CD4-positive, alpha-beta T cell treated with Interleukin-6 at 100 ng/mL for 8 hours (primary cell): Measurements from ENCODE around the gene GABRG3.

Source experiments
- DNase-seq: peaks from one replicate; pipeline ENCODE4 v3.0.0-alpha.2; 2020; ENCODE audit warnings: mixed read lengths, low spot score

GABRG3 gene

GRCh38 chr15:27466758-27467157 lies 495.8 kb downstream of the GABRG3 start:
- DNase-seq = no peak

GRCh38 chr15:27468151-27468591 lies 497.2 kb downstream of the GABRG3 start:
- DNase-seq = no peak

DNA sequence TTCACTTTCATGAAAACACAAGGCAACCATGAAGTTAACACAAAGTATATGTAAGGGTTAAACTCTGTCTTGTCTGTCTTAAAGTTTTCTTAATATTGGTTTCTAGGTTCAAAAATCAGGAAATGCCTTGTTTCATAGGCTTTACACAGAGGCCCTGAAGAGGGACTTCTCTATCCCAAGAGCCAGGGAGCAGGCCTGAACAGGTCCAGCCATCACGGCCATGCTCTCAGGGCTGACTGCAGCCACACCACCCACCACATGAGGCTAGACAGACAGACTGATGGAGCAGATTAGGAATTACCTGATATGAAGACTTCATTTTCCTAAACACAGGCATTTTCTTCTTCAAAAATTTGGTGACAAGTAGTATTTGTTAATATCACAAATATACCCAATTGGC lies 502.9 kb downstream of the GABRG3 start:
- DNase-seq = no peak

DNA sequence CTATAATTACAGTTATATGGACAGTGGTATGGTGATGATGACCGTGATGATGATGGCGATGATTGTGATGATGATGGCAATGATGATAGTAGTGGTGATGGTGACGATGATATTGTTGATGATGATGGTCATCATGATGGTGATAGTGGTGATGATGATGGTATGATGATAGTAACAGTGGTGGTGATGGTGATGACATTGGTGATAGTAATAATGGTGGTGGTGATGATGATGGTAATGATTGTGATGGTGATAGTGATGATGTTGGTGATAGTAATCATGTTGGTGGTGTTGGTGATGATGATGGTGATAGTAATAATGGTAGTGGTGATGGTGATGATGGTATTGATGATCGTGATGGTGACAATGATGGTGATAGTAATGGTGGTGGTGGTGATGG lies 504.4 kb downstream of the GABRG3 start:
- DNase-seq = no peak

GRCh38 chr15:27479296-27480140 lies 508.5 kb downstream of the GABRG3 start:
- no peak for DNase-seq

DNA sequence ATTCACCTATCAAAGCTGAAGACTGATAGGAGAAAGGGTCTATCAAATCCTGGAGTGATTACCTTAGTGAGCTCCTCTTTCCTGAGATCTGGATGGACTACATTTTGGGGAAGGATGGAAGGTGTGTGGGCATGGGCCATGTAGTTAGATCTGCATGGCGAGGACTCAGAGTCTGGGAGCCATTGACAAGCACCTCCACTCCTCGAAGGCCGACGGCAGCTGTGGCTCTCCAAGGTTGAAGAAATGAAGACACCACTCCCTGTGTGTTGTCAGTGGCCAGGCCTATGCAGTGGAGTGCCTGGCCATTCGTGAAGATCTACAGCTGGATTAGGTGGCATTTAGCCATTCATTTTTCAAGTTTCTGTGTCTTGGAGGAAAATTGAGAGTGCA lies 509.2 kb downstream of the GABRG3 start:
- no peak for DNase-seq

DNA sequence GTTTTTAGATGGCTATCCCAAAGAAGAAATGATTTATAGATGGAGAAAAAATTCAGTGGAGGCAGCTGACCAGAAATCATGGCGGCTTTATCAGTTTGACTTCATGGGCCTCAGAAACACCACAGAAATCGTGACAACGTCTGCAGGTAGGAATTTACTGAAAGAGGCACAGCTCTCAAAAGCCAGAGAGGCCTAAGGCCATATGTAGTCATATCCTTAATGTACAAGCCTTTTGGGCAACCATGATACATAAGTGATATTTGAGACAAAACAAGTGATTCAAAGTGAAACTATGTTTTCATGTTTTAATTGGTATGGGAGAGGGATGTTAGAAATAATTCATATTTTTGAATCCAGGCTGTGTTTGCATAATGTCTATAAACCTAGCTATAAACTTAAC lies 509.7 kb downstream of the GABRG3 start:
- no peak for DNase-seq

DNA sequence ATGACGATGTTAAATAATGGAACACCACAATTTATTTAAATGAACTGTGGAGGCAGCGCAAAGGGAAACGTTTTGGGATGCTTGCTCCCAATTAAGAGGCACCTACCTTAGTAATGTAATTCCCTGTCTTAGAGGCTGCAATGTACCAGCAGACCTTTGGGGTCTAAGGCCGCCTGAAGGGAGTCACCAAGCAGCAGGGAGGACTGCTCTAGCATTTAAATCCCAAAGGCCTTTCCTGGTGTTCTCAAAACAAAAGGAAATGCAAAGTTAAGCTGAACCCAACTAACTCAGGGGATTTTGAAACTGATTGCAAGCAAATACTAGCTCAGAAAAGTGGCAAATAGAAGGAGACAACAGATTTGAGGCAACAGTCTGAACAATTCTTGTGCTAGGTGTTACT lies 510.8 kb downstream of the GABRG3 start:
- DNase-seq = no peak

DNA sequence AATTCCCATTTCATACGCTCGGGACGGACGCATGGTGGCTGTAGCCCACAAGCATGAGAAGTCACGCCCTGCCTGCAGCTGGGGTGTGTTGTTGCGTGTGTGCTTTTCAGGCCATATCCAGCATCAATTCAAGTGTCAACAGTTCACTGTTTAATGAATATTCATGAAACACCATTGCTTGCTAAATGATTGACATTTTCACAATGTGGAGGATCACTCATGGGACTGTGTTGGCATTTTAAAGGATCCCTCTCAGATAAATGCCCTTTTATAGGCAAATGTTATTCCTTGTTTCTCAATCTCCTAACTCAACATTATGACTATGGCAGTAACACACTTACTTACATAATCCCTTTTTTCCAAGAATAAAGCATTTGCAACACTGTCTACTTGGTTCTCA lies 511.3 kb downstream of the GABRG3 start:
- DNase-seq = no peak

GRCh38 chr15:27483124-27483523 lies 512.1 kb downstream of the GABRG3 start:
- no peak for DNase-seq

DNA sequence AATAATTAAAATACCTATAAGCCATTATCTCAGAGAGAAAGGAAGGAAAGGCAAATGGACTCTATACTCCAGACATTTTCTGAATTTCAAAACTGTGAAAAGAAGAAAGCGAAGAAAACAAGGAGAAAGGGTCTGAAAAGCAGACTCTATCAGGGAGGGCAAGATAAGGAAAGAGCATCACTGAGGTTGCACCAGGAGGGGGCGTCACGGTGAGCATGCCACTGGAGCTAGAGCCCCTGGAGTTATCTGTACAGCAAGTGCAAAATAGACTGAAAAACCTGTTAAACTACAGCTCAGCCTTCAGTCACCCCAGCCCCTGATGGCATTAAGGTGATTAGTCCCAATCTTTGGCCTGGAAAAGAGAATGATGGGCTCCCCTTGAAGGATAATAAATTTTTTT lies 514.3 kb downstream of the GABRG3 start:
- DNase-seq = no peak

GRCh38 chr15:27486051-27486450 lies 515.1 kb downstream of the GABRG3 start:
- DNase-seq = no peak

GRCh38 chr15:27486683-27487647 lies 516.0 kb downstream of the GABRG3 start:
- DNase-seq = no peak

- no peak for DNase-seq
Observed at GRCh38 chr15:27487846-27488245, 516.9 kb downstream of the GABRG3 start.

GRCh38 chr15:27490867-27491595 lies 520.0 kb downstream of the GABRG3 start:
- no peak for DNase-seq

GRCh38 chr15:27491666-27492621 lies 521.0 kb downstream of the GABRG3 start:
- DNase-seq = no peak

DNA sequence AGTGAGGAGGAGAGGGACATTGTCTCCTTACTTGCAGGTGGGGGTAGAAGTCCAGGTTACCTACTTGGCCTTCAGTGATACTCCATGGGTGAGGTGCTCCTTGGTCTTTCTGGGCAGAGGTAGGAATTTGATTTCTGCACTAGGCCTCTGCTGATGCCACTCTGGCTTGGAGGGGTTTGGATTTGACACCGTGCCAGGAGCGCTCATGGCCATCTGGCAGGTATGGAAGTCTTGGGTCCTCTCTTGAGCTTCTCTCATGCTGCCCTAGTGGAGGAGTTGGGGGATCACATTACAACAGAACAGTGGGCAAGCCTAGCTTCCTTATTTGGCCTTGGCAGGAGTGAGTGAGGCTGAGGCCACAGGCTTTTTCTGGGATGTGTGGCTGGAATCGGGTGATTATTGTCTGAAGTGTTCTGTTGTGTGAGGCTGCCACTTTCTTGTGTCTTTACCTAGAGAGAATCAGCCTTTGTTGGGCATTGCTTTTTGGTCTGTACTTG lies 525.0 kb downstream of the GABRG3 start:
- no peak for DNase-seq

DNA sequence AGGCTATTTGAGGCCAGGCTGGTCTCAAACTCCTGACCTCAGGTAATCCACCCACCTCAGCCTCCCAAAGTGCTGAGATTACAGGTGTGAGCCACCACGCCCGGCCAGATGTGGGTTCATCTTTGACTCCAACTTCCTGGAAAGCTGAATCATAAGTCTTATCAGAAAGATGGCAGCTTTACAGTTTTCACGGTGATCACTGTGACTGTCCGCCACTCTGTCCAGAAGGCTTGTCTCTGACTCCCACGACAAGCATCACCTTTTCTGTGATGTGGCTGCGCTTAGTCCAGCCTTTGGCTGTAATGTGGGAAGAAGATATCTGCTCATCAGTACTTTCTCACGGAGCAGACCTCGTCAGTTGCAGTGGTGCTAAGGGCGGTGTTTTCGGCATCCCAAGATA lies 527.7 kb downstream of the GABRG3 start:
- DNase-seq = no peak

DNA sequence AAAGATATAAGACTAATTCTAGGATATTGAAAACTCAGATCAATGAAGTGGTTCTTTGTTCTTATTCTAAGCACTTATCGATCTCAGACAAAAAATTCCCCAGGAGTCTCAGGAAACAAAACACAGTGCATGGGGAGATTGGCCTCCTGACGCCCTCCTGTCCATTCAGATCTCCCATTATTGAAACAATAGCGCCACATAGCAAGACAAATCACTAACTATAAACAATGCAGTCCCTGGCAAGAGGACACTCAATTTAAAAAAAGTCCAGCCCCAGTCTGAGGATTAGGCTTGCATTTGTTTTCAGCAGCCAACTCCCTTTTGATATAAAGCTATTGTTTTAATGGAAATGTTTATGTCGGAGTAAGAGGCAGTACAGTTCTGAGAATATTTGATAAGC lies 528.2 kb downstream of the GABRG3 start:
- no peak for DNase-seq

GRCh38 chr15:27499719-27500118 lies 528.7 kb downstream of the GABRG3 start:
- DNase-seq = no peak

DNA sequence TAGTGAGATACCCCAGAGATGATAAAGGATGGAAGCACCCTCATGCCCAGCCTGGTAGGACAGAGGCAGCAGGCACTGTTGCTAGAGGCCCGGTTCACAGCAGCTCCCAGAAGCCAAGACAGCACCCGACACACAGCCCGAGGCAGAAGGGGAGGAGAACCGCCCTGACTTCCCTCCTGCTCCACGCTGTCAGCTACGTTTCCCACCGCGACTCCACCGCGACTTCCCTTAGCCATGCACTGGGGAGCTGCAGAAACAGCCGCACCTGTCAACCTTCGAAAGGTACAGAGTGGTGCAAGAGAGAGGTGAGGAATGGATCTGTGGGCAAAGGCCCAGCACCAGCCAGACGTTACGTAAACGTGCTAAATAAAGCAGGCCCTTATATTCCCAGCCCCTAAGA lies 529.2 kb downstream of the GABRG3 start:
- DNase-seq = no peak
